LNCaP clone FGC (cell line): ENCODE measurements around the gene ZFAND4.
"Not testable (repeated sequence)": the region's sequence is repeated elsewhere in the genome, so short reads cannot be mapped to it uniquely, and the experiment has no call there.

Experiments used
- DNase-seq: peaks from one replicate; pipeline ENCODE4 v3.0.0-alpha.2; 2011; ENCODE audit warnings: low read depth
- H3K4me3 ChIP-seq: 2 replicates; pipeline ENCODE4 v1.5.1; 2011; ENCODE audit warnings: mild to moderate bottlenecking, low read depth, low read length, control low read depth
- CTCF ChIP-seq: IDR thresholded peaks from 2 replicates; pipeline ENCODE4 v1.5.1; 2012; ENCODE audit warnings: mild to moderate bottlenecking; ENCODE audit not compliant: control insufficient read depth, insufficient read depth; ENCODE audit errors: extremely low read depth

ZFAND4 gene

GRCh38 chr10:45581582-45582385, 90.8 kb downstream of the ZFAND4 start:
- TF ChIP-seq CTCF: no peak
- H3K4me3 ChIP-seq: no peak overlapping the region
- no peak for DNase-seq

GRCh38 chr10:45581216-45581549, 91.4 kb downstream of the ZFAND4 start:
- TF ChIP-seq CTCF: no peak
- no peak overlapping the region for H3K4me3 ChIP-seq
- no peak for DNase-seq

GRCh38 chr10:45580371-45581215, 92.0 kb downstream of the ZFAND4 start:
- TF ChIP-seq CTCF: no peak
- H3K4me3 ChIP-seq: no peak overlapping the region
- no peak for DNase-seq

- peak; percentile 27 for DNase-seq
- no peak for TF ChIP-seq CTCF
- H3K4me3 ChIP-seq: no peak overlapping the region
These were observed 94.1 kb downstream of the ZFAND4 start for GRCh38 chr10:45578384-45578971.

- H3K4me3 ChIP-seq: no peak overlapping the region
- TF ChIP-seq CTCF: no peak
- no peak for DNase-seq
These were observed 96.5 kb downstream of the ZFAND4 start for GRCh38 chr10:45575966-45576597.

- H3K4me3 ChIP-seq, DNase-seq: not testable (repeated sequence)
These were observed 97.4 kb downstream of the ZFAND4 start for GRCh38 chr10:45575032-45575761.
